Prostate gland (tissue), 2 donors: ENCODE data around the gene FRMD4A.

Source experiments
- POLR2A ChIP-seq: fragments of 450-650 bp; IDR thresholded peaks from one replicate; pipeline ENCODE4 v1.6.1; 2016; ENCODE audit warnings: antibody characterized with exemption, mild to moderate bottlenecking
- TF ChIP-seq, protein P1 (sequence below), 4 experiments: fragments of 200-600 bp in 2 of 4; fragments of 450-650 bp in 2 of 4; sonication (generic) in 2 of 4; IDR thresholded peaks; 1 replicate in 3 of 4; 2 replicates in 1 of 4; pipeline ENCODE4 v1.5.1; 2016 to 2019; ENCODE audit warnings: antibody characterized with exemption in 4 of 4, mild to moderate bottlenecking in 2 of 4, moderate library complexity in 2 of 4

DNA sequence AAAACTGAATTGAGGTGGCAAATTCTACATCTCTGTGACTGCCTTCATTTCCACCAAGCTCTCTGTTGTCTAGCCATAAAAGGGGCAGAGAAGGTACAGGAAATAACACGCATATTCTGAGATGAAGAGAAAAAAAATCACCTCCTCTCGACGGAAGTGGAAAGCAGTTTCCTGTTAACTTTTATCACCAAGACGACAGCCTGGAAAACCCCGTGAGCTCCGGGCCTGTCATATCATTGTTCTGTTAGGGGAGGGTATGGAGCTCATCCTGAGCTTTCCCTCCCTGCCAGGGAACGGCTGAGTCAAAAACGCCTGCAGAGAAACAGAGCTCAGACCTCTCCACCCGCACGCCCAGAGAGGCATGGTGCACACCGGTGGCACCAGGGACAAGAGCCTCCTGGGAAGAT is 543.7 kb downstream of the FRMD4A start:
- TF ChIP-seq POLR2A: no peak
- TF ChIP-seq, protein P1, sequence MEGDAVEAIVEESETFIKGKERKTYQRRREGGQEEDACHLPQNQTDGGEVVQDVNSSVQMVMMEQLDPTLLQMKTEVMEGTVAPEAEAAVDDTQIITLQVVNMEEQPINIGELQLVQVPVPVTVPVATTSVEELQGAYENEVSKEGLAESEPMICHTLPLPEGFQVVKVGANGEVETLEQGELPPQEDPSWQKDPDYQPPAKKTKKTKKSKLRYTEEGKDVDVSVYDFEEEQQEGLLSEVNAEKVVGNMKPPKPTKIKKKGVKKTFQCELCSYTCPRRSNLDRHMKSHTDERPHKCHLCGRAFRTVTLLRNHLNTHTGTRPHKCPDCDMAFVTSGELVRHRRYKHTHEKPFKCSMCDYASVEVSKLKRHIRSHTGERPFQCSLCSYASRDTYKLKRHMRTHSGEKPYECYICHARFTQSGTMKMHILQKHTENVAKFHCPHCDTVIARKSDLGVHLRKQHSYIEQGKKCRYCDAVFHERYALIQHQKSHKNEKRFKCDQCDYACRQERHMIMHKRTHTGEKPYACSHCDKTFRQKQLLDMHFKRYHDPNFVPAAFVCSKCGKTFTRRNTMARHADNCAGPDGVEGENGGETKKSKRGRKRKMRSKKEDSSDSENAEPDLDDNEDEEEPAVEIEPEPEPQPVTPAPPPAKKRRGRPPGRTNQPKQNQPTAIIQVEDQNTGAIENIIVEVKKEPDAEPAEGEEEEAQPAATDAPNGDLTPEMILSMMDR (IDR thresholded peaks at IDR 0.05): no peak
